Subcutaneous abdominal adipose tissue (tissue), 5 donors: ENCODE measurements around the gene HSD17B4.
"Not testable (repeated sequence)": the region's sequence is repeated elsewhere in the genome, so short reads cannot be mapped to it uniquely, and the experiment has no call there.

Experiments used
- H3K27ac ChIP-seq: one replicate; pipeline ENCODE4 v1.7.0; 2013; ENCODE audit warnings: low read depth, mild to moderate bottlenecking, inconsistent platforms, low read length, moderate library complexity
- H3K27me3 ChIP-seq, 5 donors: one replicate each; pipeline ENCODE4 v1.7.0; 2013; ENCODE audit warnings: low read length in 5 of 5, inconsistent platforms in 1 of 5; ENCODE audit not compliant: control insufficient read depth in 5 of 5, insufficient read depth in 4 of 5
- H3K36me3 ChIP-seq, 5 donors: one replicate each; pipeline ENCODE4 v1.7.0; 2013; ENCODE audit warnings: low read length in 5 of 5; ENCODE audit not compliant: control insufficient read depth in 5 of 5, insufficient read depth in 5 of 5
- H3K4me1 ChIP-seq, 5 donors: one replicate each; pipeline ENCODE4 v1.7.0; 2013; ENCODE audit warnings: low read length in 5 of 5, mild to moderate bottlenecking in 3 of 5, moderate library complexity in 1 of 5; ENCODE audit not compliant: control insufficient read depth in 5 of 5, insufficient read depth in 5 of 5
- H3K4me3 ChIP-seq, 5 donors: one replicate each; pipeline ENCODE4 v1.7.0; 2013; ENCODE audit warnings: low read length in 5 of 5, low read depth in 1 of 5
- H3K9ac ChIP-seq, 5 donors: one replicate each; pipeline ENCODE4 v1.7.0; 2013; ENCODE audit warnings: low read length in 5 of 5, mild to moderate bottlenecking in 4 of 5, moderate library complexity in 3 of 5
- H3K9me3 ChIP-seq, 5 donors: one replicate each; pipeline ENCODE4 v1.7.0; 2013; ENCODE audit warnings: low read length in 5 of 5; ENCODE audit not compliant: control insufficient read depth in 5 of 5
- donor health status: healthy.
- donor health status: healthy.
- donor health status: healthy.
- donor health status: healthy.
- donor health status: healthy.

Gene HSD17B4

GRCh38 chr5:119450627-119451026 is 1.7 kb upstream of the HSD17B4 start:
- not testable (repeated sequence) for H3K27ac ChIP-seq, H3K9ac ChIP-seq
- H3K4me1 ChIP-seq = peaks cover 0 to 19% (median 18%) of the 10 kb centered on the region in 5 donors

GRCh38 chr5:119451561-119451960 is 736 bp upstream of the HSD17B4 start:
- Histone ChIP-seq H3K9me3 (peaks cover 0 to 7% (median 6%) of the 10 kb centered on the region in 5 donors), H3K27me3 (no peaks in the 10 kb centered on the region), H3K4me3 (no peak overlapping the region), H3K4me1 (peaks cover 0 to 21% (median 19%) of the 10 kb centered on the region in 5 donors), H3K27ac (no peak overlapping the region), H3K36me3 (peaks cover 0 to under 1% (median 0%) of the 10 kb centered on the region in 5 donors), H3K9ac (no peak overlapping the region)

More at GRCh38 chr5:119450627-119451026, 1.7 kb upstream of the HSD17B4 start:
- H3K9me3 ChIP-seq, H3K4me3 ChIP-seq, H3K36me3 ChIP-seq, H3K27me3 ChIP-seq: not testable (repeated sequence)

GRCh38 chr5:119452060-119452372 is 281 bp upstream of the HSD17B4 start:
- Histone ChIP-seq H3K27ac (peak overlapping the region; percentile 85), H3K27me3 (no peaks in the 10 kb centered on the region), H3K4me3 (peak overlapping the region; percentile 92 to 99 (median 96)), H3K9ac (peak overlapping the region in 2 of 5 donors; percentile 92 to 96), H3K4me1 (peaks cover 0 to 21% (median 19%) of the 10 kb centered on the region in 5 donors), H3K36me3 (peaks cover 0 to 4% (median 1%) of the 10 kb centered on the region in 5 donors), H3K9me3 (peaks cover 0 to 7% (median 6%) of the 10 kb centered on the region in 5 donors)

GRCh38 chr5:119453040-119453373 is 710 bp downstream of the HSD17B4 start:
- Histone ChIP-seq H3K9me3 (peaks cover 0 to 7% (median 6%) of the 10 kb centered on the region in 5 donors), H3K4me1 (peaks cover 0 to 21% (median 19%) of the 10 kb centered on the region in 5 donors), H3K36me3 (peaks cover 0 to 9% (median 6%) of the 10 kb centered on the region in 5 donors), H3K4me3 (peak overlapping the region; percentile 92 to 99 (median 96)), H3K27ac (peak overlapping the region; percentile 85), H3K27me3 (no peaks in the 10 kb centered on the region), H3K9ac (peak overlapping the region; percentile 89 to 96 (median 91))

GRCh38 chr5:119454171-119454570 is 1.9 kb downstream of the HSD17B4 start:
- Histone ChIP-seq H3K9ac (no peak overlapping the region), H3K9me3 (peaks cover 0 to 7% (median 6%) of the 10 kb centered on the region in 5 donors), H3K27ac (no peak overlapping the region), H3K27me3 (no peaks in the 10 kb centered on the region), H3K36me3 (peaks cover 0 to 9% (median 6%) of the 10 kb centered on the region in 5 donors), H3K4me1 (peaks cover 0 to 21% (median 19%) of the 10 kb centered on the region in 5 donors), H3K4me3 (no peak overlapping the region)

- no peak overlapping the region for H3K27ac ChIP-seq
- no peaks in the 10 kb centered on the region for H3K9me3 ChIP-seq
Measured at GRCh38 chr5:119458911-119459632, 6.8 kb downstream of the HSD17B4 start.

GRCh38 chr5:119465640-119466039 is 13.3 kb downstream of the HSD17B4 start:
- Histone ChIP-seq H3K9ac (no peak overlapping the region), H3K27me3 (no peaks in the 10 kb centered on the region), H3K36me3 (peaks cover 3 to 10% (median 5%) of the 10 kb centered on the region in 5 donors), H3K4me3 (no peak overlapping the region), H3K4me1 (peaks cover 0 to 5% (median 0%) of the 10 kb centered on the region in 5 donors), H3K27ac (no peak overlapping the region), H3K9me3 (peaks cover 4 to 20% (median 12%) of the 10 kb centered on the region in 5 donors)

More at GRCh38 chr5:119458911-119459632, 6.8 kb downstream of the HSD17B4 start:
- H3K36me3 ChIP-seq = peaks cover 2 to 11% (median 7%) of the 10 kb centered on the region in 5 donors
- peaks cover 0 to 3% (median 3%) of the 10 kb centered on the region in 5 donors for H3K4me1 ChIP-seq
- no peaks in the 10 kb centered on the region for H3K27me3 ChIP-seq
- no peak overlapping the region for H3K4me3 ChIP-seq
- no peak overlapping the region for H3K9ac ChIP-seq

- no peak overlapping the region for H3K4me3 ChIP-seq
- no peaks in the 10 kb centered on the region for H3K27me3 ChIP-seq
- peaks cover 0 to 5% (median 2%) of the 10 kb centered on the region in 5 donors for H3K4me1 ChIP-seq
- no peak overlapping the region for H3K27ac ChIP-seq
- H3K9me3 ChIP-seq = peaks cover 4 to 20% (median 12%) of the 10 kb centered on the region in 5 donors
- peaks cover 0 to 13% (median 7%) of the 10 kb centered on the region in 5 donors for H3K36me3 ChIP-seq
- H3K9ac ChIP-seq = no peak overlapping the region
Measured at GRCh38 chr5:119468286-119468685, 16.0 kb downstream of the HSD17B4 start.

- H3K27me3 ChIP-seq = no peaks in the 10 kb centered on the region
- H3K4me1 ChIP-seq = peaks cover 0 to 5% (median 2%) of the 10 kb centered on the region in 5 donors
- peaks cover 0 to 16% (median 14%) of the 10 kb centered on the region in 5 donors for H3K36me3 ChIP-seq
- H3K9me3 ChIP-seq = peaks cover 4 to 20% (median 12%) of the 10 kb centered on the region in 5 donors
- H3K9ac ChIP-seq = no peak overlapping the region
- no peak overlapping the region for H3K4me3 ChIP-seq
- no peak overlapping the region for H3K27ac ChIP-seq
Measured at GRCh38 chr5:119470105-119470763, 17.9 kb downstream of the HSD17B4 start.
